ENCODE data around the gene KCNMB4. TPM values are rescaled to one million over a fixed set of nuclear protein-coding genes. Genes with fewer than 3 reads are reported as not detected.

Gene KCNMB4
- total RNA-seq, 3 donors from 2014 or later (not counting 1 experiment from before 2014, with no cell fraction given): 0.43 TPM; not detected in 2

- ATAC-seq: no peak
- Histone ChIP-seq H3K4me1 (ENCODE audit: control insufficient read depth, insufficient read depth, low read length) (no peaks in the 10 kb centered on the region), H3K36me3 (ENCODE audit: control insufficient read depth, insufficient read depth, low read length) (no peaks in the 10 kb centered on the region), H3K9me3 (ENCODE audit: control insufficient read depth, insufficient read depth, low read length) (no peaks in the 10 kb centered on the region), H3K27ac (ENCODE audit: low read length) (no peak overlapping the region), H3K4me3 (ENCODE audit: low read length) (no peak overlapping the region), H3K27me3 (ENCODE audit: control insufficient read depth, insufficient read depth, low read length) (no peaks in the 10 kb centered on the region)
- Mint-ChIP-seq H3K9me3 (no peaks in the 10 kb centered on the region), H3K36me3 (no peaks in the 10 kb centered on the region), H3K4me3 (no peak overlapping the region), H3K4me1 (no peaks in the 10 kb centered on the region), H3K27ac (no peak overlapping the region), H3K27me3 (ENCODE audit: low read depth in 2 of 2) (peaks cover 15 to 22% of the 10 kb centered on the region in 2 donors)
- no peak for TF ChIP-seq CTCF (IDR thresholded peaks at IDR 0.05)
- DNase-seq: no peak
- 90% methylated on average over 2 of the region's 3 CpGs for WGBS (ENCODE audit: insufficient coverage)
- intact Hi-C loops (cut with micrococcal nuclease): no loop called here
Measured at GRCh38 chr12:70372881-70373280, 6.8 kb downstream of the KCNMB4 start.

DNA sequence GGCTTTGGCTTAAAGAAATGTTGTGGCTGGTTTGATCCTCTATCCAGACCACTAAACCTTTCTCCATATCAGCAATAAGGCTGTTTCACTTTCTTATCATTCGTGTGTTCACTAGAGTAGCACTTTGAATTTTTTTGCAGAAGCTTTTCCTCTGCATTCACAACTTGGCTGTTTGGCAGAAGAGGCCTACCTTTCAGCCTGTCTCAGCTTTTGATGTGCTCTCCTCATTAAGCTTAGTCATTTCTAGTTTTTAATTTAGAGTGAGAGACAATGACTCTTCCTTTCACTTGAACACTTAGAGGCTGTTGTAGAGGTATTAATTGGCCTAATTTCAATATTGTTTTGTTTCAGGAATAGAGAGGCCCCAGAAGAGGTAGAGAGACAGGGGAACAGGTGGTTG lies 13.8 kb downstream of the KCNMB4 start:
- Histone ChIP-seq H3K36me3 (ENCODE audit: control insufficient read depth, insufficient read depth, low read length) (no peaks in the 10 kb centered on the region), H3K4me1 (ENCODE audit: control insufficient read depth, insufficient read depth, low read length) (no peaks in the 10 kb centered on the region), H3K27ac (ENCODE audit: low read length) (no peak overlapping the region), H3K27me3 (ENCODE audit: control insufficient read depth, insufficient read depth, low read length) (no peaks in the 10 kb centered on the region), H3K4me3 (ENCODE audit: low read length) (no peak overlapping the region), H3K9me3 (ENCODE audit: control insufficient read depth, insufficient read depth, low read length) (no peaks in the 10 kb centered on the region)
- Mint-ChIP-seq H3K27ac (no peak overlapping the region), H3K36me3 (no peaks in the 10 kb centered on the region), H3K4me3 (no peak overlapping the region), H3K4me1 (no peaks in the 10 kb centered on the region), H3K27me3 (ENCODE audit: low read depth in 2 of 2) (no peaks in the 10 kb centered on the region), H3K9me3 (no peaks in the 10 kb centered on the region)
- DNase-seq (no peak), ATAC-seq (no peak)
- intact Hi-C loops (cut with micrococcal nuclease): no loop called here
- TF ChIP-seq CTCF (IDR thresholded peaks at IDR 0.05): no peak
- WGBS (ENCODE audit: insufficient coverage): 44% methylated on average over 1 of the region's 1 CpG

DNA sequence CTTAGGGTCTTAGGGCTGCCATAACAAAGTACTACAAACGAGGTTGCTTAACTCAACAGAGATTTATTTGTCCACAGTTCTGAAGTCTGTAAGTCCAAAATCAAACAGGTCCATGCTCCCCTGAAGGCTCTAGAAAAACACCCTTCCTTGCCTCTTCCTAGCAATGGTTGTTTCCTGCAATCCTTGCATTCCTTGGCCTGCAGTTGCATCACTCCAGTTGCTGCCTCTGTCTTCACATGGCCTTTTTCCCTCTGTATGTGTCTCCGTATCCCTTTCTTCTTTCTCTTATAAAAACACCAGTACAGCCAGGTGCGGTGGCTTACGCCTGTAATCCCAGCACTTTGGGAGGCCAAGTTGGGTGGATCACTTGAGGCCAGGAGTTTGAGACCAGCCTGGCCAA lies 17.4 kb downstream of the KCNMB4 start:
- Histone ChIP-seq H3K9me3 (ENCODE audit: control insufficient read depth, insufficient read depth, low read length) (no peaks in the 10 kb centered on the region), H3K4me3 (ENCODE audit: low read length) (no peak overlapping the region), H3K36me3 (ENCODE audit: control insufficient read depth, insufficient read depth, low read length) (no peaks in the 10 kb centered on the region), H3K27me3 (ENCODE audit: control insufficient read depth, insufficient read depth, low read length) (no peaks in the 10 kb centered on the region), H3K4me1 (ENCODE audit: control insufficient read depth, insufficient read depth, low read length) (no peaks in the 10 kb centered on the region), H3K27ac (ENCODE audit: low read length) (no peak overlapping the region)
- intact Hi-C loops (cut with micrococcal nuclease): no loop called here
- ATAC-seq: no peak
- Mint-ChIP-seq H3K4me1 (no peaks in the 10 kb centered on the region), H3K27me3 (ENCODE audit: low read depth in 2 of 2) (peaks cover 0 to 2% of the 10 kb centered on the region in 2 donors), H3K4me3 (no peak overlapping the region), H3K36me3 (no peaks in the 10 kb centered on the region), H3K9me3 (no peaks in the 10 kb centered on the region), H3K27ac (no peak overlapping the region)
- TF ChIP-seq CTCF (IDR thresholded peaks at IDR 0.05): no peak
- WGBS (ENCODE audit: insufficient coverage): 89% methylated on average over 4 of the region's 4 CpGs
- DNase-seq: no peak

DNA sequence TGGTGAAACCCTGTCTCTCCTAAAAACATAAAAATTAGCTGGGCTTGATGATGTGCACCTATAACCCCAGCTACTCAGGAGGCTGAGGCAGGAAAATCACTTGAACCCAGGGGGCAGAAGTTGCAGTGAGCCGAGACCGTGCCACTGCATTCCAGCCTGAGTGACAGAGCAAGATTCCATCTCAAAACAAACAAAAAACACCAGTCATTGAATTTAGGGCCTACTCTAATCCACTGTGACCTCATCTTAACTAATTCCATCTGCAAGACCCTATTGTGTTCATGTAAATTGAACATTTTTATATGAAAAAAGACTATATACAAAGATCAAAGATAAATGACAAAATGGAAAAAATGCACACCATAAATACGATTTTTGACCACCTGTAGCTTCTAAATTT lies 17.8 kb downstream of the KCNMB4 start:
- Mint-ChIP-seq H3K4me3 (no peak overlapping the region), H3K36me3 (no peaks in the 10 kb centered on the region), H3K9me3 (no peaks in the 10 kb centered on the region), H3K4me1 (no peaks in the 10 kb centered on the region), H3K27ac (no peak overlapping the region), H3K27me3 (ENCODE audit: low read depth in 2 of 2) (peaks cover 0 to 2% of the 10 kb centered on the region in 2 donors)
- Histone ChIP-seq H3K36me3 (ENCODE audit: control insufficient read depth, insufficient read depth, low read length) (no peaks in the 10 kb centered on the region), H3K27me3 (ENCODE audit: control insufficient read depth, insufficient read depth, low read length) (no peaks in the 10 kb centered on the region), H3K9me3 (ENCODE audit: control insufficient read depth, insufficient read depth, low read length) (no peaks in the 10 kb centered on the region), H3K4me1 (ENCODE audit: control insufficient read depth, insufficient read depth, low read length) (no peaks in the 10 kb centered on the region), H3K27ac (ENCODE audit: low read length) (no peak overlapping the region), H3K4me3 (ENCODE audit: low read length) (no peak overlapping the region)
- TF ChIP-seq CTCF (IDR thresholded peaks at IDR 0.05): no peak
- ATAC-seq (no peak), DNase-seq (no peak)
- intact Hi-C loops (cut with micrococcal nuclease): no loop called here
- WGBS (ENCODE audit: insufficient coverage): 97% methylated on average over 2 of the region's 3 CpGs
